Brain pericyte (primary cell): ENCODE data around the gene RELB.
"Not testable (repeated sequence)": the region's sequence is repeated elsewhere in the genome, so short reads cannot be mapped to it uniquely, and the experiment has no call there.

ENCODE experiments used
- DNase-seq: peaks from one replicate; pipeline ENCODE4 v3.0.0-alpha.2; 2012; ENCODE audit warnings: low read depth, low spot score

RELB gene

DNA sequence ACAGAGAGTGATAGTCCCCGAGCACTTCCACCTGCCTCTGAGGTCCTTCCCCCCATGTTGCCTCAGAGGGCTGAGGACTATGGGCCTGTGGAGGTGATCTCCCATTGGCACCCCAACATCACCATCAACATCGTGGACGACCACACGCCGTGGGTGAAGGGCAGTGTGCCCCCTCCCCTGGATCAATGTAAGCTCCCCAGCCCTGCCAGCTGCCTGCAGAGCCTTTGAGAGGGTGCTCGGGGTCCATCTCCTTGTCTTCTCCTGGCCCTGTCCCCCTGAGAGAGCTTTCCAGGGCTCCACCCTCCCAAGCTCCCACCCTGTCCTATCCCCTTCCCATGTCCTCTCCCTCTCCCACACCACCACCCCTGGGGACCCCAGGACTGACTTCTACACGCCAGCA, 14.9 kb upstream of the RELB start:
- DNase-seq, result no peak

GRCh38 chr19:44987148-44987675, 14.1 kb upstream of the RELB start:
- no peak for DNase-seq

GRCh38 chr19:44988273-44988672, 13.0 kb upstream of the RELB start:
- DNase-seq, result no peak

GRCh38 chr19:44988896-44989556, 12.2 kb upstream of the RELB start:
- DNase-seq, result no peak

DNA sequence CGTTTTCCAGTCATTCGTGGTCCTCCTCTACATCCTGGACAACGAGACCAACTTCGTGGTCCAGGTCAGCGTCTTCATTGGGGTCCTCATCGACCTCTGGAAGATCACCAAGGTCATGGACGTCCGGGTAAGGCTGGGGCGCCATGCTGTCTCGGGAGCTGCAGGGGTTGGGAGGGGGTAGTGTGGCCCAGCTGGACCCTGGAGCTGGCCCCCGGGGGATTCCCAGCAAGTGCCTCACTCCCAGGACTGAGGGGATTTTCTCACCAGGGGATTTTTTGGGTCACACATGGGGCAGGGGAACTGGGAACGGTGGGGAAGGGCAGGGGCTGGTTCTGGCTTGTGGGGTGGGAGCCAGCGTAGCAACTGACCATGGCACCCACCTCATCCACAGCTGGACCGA, 10.8 kb upstream of the RELB start:
- no peak for DNase-seq

DNA sequence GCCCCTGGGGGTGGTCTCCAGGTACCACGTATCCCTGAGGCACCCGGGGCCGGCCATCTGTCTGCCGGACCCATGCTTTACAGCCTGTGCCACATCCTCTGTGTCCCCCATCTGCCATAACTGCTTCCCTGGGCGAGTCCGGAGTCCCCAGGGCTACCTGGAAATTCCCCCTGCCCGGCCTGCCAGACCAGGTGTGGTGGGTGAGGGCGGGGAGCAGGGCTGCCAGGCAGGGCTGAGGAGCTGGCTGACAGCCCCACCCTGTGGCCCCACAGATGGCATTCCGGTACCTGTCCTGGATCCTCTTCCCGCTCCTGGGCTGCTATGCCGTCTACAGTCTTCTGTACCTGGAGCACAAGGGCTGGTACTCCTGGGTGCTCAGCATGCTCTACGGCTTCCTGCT, 10.3 kb upstream of the RELB start:
- no peak for DNase-seq

GRCh38 chr19:44992336-44993163, 8.7 kb upstream of the RELB start:
- no peak for DNase-seq

GRCh38 chr19:44993526-44993925, 7.7 kb upstream of the RELB start:
- no peak for DNase-seq

DNA sequence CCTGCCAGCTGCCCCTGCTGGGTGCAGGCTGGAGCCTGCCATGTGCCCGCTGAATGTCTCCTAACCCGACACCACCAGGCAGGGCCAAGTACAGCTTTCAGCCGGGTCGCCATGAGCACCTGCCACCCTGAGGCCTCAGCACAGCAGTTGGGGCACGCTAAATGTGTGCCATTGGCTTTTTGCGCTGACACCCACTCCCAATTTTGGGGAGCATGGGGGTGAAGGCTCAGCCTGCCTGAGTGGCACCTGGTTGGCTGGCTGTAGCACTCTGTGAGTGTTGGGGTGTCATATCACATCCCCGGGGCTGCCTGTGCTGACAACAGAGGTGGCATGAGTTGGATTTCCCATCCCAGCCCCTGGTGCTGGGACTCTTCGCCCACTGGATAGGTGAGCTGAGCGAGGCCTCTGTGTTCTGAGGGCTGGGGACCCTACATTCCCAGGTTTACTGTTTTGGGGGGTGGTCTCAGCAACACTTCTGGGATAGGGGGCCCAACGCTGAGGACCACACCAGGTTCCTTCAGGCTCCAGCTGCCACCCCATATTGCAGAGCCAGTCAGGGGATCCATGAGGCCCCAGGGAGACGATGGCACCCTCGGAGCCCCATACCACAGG, 7.2 kb upstream of the RELB start:
- no peak for DNase-seq

DNA sequence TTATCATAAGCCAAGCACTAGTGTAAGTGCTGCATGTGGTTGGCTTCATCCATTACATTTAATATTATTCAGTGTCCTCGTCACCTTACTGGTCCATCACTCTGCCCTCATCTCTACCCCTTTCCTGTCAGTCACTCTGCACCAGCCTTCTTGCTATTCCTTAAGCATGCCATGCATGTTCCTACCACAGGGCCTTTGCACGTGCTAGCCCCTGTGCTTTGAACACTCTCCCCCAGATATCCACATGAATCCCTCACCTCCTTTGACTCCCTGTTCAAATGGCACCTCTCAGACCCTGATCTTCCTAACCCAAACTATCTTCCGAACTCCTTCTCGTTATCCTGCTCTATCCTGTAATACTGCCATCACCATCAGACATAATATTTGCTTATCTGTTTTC, 3.2 kb upstream of the RELB start:
- no peak for DNase-seq

DNA sequence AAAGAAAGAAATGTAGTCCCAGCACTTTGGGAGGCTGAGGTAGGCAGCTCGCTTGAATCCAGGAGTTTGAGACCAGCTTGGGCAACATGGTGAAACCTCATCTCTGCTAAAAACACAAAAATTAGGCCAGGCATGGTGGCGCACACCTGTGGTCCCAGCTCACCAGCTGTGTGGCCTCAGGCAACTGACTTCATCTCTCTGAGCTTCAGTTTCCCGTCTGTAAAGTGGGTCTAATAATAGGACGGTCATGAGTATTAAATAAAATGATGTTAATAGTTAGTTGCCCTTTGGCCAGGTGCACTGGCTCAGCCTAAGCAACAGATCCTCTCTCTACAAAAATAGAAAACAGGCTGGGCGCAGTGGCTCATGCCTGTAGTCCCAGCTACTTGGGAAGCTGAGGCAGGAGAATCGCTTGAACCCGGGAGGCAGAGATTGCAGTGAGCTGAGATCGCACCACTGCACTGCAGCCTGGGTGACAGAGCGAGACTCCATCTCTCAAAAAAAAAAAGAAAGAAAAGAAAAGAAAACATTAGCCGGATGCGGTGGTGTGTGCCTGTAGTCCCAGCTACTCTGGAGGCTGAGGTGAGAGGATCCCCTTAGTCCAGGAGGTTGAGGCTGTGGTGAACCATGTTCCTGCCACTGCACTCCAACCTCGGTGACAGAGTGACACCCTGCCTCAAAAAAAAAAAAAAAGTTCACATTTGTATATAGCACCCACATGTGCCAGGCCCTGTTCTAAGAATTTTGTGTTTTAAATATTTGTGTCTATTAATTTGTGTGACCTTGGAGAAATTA, 1.9 kb upstream of the RELB start:
- DNase-seq, result not testable (repeated sequence)

GRCh38 chr19:45000665-45001064, 599 bp upstream of the RELB start:
- not testable (repeated sequence) for DNase-seq

GRCh38 chr19:45003485-45003884, 2.2 kb downstream of the RELB start:
- DNase-seq, result no peak

DNA sequence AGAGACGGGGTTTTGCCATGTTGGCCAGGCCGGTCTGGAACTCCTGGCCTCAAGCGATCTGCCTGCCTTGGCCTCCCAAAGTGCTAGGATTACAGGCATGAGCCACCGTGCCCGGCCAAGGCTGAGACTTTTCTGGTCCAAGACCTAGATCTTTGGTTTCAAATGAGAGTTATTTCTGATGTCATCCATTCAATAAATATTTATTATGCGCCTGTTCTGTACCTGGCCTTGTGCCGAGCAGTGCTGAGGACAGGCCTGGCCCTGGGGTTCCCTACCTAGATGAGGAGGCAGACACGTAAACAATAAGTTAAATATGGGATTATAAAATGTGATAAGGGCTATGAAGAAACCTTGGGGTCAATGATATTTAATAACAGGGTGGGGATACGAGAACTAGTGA, 4.5 kb downstream of the RELB start:
- DNase-seq, result no peak

DNA sequence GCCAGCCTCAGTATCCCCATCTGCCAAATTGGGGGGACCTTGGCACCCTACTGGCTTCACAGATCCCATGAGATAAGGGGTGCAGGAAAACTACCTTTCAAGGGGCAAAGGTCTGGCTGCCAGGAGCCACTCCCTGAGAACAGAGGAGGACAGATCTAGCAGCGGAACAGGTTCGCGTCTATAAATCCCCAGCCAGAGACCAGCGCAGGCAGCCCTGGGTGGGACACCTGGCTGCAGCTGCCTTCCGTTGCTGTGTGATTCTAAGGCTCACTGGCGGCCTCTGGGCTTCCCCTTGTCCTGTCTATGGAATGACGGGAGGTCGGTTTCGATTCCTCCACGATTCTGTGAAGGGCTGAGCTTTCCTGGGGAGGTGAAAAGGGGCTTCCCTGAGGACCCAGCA, 7.3 kb downstream of the RELB start:
- no peak for DNase-seq

GRCh38 chr19:45009625-45010255, 8.5 kb downstream of the RELB start:
- no peak for DNase-seq

DNA sequence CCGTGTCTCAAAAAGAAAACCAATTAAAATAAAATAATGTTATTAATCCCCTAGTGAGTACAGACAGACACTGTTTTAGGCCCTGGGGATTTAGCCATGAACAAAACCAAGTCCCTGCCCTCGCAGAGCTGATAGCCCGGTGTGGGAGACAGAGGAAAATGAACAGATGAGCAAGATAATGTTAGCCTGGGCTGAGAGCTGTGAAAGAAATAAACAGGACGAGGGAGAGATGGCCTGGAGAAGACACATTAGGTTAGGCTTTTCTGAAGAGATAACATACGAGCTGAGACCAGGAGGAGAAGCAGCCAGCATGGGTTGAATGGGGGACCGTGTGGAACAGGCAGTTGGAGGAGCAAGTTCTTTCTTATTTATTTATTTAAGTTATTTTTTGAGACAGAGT, 9.0 kb downstream of the RELB start:
- no peak for DNase-seq

DNA sequence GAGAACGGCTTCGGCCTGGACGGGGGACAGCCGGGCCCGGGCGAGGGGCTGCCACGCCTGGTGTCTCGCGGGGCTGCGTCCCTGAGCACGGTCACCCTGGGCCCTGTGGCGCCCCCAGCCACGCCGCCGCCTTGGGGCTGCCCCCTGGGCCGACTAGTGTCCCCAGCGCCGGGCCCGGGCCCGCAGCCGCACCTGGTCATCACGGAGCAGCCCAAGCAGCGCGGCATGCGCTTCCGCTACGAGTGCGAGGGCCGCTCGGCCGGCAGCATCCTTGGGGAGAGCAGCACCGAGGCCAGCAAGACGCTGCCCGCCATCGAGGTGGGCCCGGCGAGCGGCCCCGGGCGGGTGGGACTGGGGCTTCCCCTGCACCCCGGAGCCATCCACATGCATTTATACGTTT, 10.7 kb downstream of the RELB start:
- no peak for DNase-seq

GRCh38 chr19:45016388-45017314, 15.4 kb downstream of the RELB start:
- no peak for DNase-seq

GRCh38 chr19:45019187-45019586, 17.9 kb downstream of the RELB start:
- no peak for DNase-seq
